Keratinocyte (primary cell): ENCODE results near the gene ZNF134. TPM values are rescaled to one million over a fixed set of nuclear protein-coding genes. Genes with fewer than 3 reads are reported as not detected.

Experiments used
- DNase-seq: peaks from one replicate; pipeline ENCODE4 v3.0.0-alpha.2; 2011; ENCODE audit warnings: low read depth, missing footprints, low spot score
- FAIRE-seq: peaks from 2 replicates; lab custom pipeline; 2011; peaks lifted over from hg19 to GRCh38; lab: Jason Lieb, UNC
- H2AFZ ChIP-seq: 2 replicates; pipeline ENCODE4 v1.6.0; 2012; ENCODE audit warnings: low read length, control low read depth, inconsistent platforms; ENCODE audit not compliant: control insufficient read depth
- H3K27ac ChIP-seq: 2 replicates; pipeline ENCODE4 v1.5.1; 2011; ENCODE audit warnings: low read length; ENCODE audit not compliant: control insufficient read depth, insufficient read depth
- H3K27me3 ChIP-seq: 3 replicates; pipeline ENCODE4 v1.6.0; 2011; ENCODE audit warnings: low read length; ENCODE audit not compliant: control insufficient read depth, insufficient read depth; ENCODE audit errors: extremely low read depth
- H3K36me3 ChIP-seq, 2 experiments: 2 replicates in 1 of 2; 3 replicates in 1 of 2; pipeline ENCODE4 v1.5.1; 2011; ENCODE audit warnings: low read length in 2 of 2, mild to moderate bottlenecking in 1 of 2; ENCODE audit not compliant: control insufficient read depth in 2 of 2, insufficient read depth in 2 of 2; ENCODE audit errors: extremely low read depth in 1 of 2
- H3K4me1 ChIP-seq: 3 replicates; pipeline ENCODE4 v1.5.1; 2011; ENCODE audit warnings: low read length; ENCODE audit not compliant: control insufficient read depth, insufficient read depth; ENCODE audit errors: extremely low read depth
- H3K4me2 ChIP-seq: 3 replicates; pipeline ENCODE4 v1.6.0; 2011; ENCODE audit warnings: low read depth, low read length; ENCODE audit not compliant: control insufficient read depth, insufficient read depth; ENCODE audit errors: extremely low read depth
- H3K4me3 ChIP-seq, 3 experiments: fragments of 200-600 bp in 1 of 3; sonication (generic) in 1 of 3; 2 replicates in 2 of 3; 3 replicates in 1 of 3; pipeline ENCODE4 v1.5.1; 2011 to 2016; ENCODE audit warnings: low read length in 3 of 3, mild to moderate bottlenecking in 3 of 3, control low read depth in 2 of 3, inconsistent platforms in 1 of 3, low read depth in 1 of 3, mixed read lengths in 1 of 3, mixed run types in 1 of 3, moderate library complexity in 1 of 3; ENCODE audit not compliant: control insufficient read depth in 2 of 3, insufficient read depth in 2 of 3; ENCODE audit errors: extremely low read depth in 1 of 3
- H3K79me2 ChIP-seq: 2 replicates; pipeline ENCODE4 v1.6.0; 2012; ENCODE audit warnings: low read length; ENCODE audit not compliant: control insufficient read depth, insufficient read depth
- H3K9ac ChIP-seq: 3 replicates; pipeline ENCODE4 v1.6.0; 2011; ENCODE audit warnings: low read length; ENCODE audit not compliant: control insufficient read depth, insufficient read depth; ENCODE audit errors: extremely low read depth
- H3K9me1 ChIP-seq: 3 replicates; pipeline ENCODE4 v1.6.0; 2011; ENCODE audit warnings: low read length; ENCODE audit not compliant: control insufficient read depth, insufficient read depth; ENCODE audit errors: extremely low read depth
- H3K9me3 ChIP-seq: 2 replicates; pipeline ENCODE4 v1.5.1; 2012; ENCODE audit warnings: low read depth, low read length; ENCODE audit not compliant: control insufficient read depth
- H4K20me1 ChIP-seq: 3 replicates; pipeline ENCODE4 v1.6.0; 2011; ENCODE audit warnings: low read length; ENCODE audit not compliant: control insufficient read depth, insufficient read depth; ENCODE audit errors: extremely low read depth
- EZH2 ChIP-seq: IDR thresholded peaks from one replicate; pipeline ENCODE4 v1.6.1; 2012; ENCODE audit warnings: inconsistent platforms, mild to moderate bottlenecking, low read length, moderate library complexity
- dilution Hi-C: fragments of 300-500 bp; cut with MboI; formaldehyde crosslinking; loops from one replicate; pipeline ENCODE4 v1.7.0; 2020; ENCODE audit warnings: low sequenced_read_pairs; ENCODE audit not compliant: extremely low pct_ligation_motif_present
- polyA plus RNA-seq, 5 experiments: library from polyadenylated mRNA; depleted of rRNA in 3 of 5; stranded (reverse) in 3 of 5; stranded (forward) in 1 of 5; unstranded in 1 of 5; fragments of >200 nt; gene quantifications; 1 replicate in 1 of 5; 2 replicates in 3 of 5; 3 replicates in 1 of 5; pipeline versions ENCODE4 v1.2.1 to v1.2.3, GENCODE V29; 2011 to 2012; ENCODE audit warnings: missing spikeins in 2 of 5, low read depth in 1 of 5, low replicate concordance in 1 of 5
- TF ChIP-seq, protein P1 (sequence below), 3 experiments: IDR thresholded peaks in 1 of 3; conservative IDR thresholded peaks in 1 of 3; optimal IDR thresholded peaks in 1 of 3; 2 replicates in 2 of 3; 3 replicates in 1 of 3; pipeline versions ENCODE3 to v1.5.1; 2011; ENCODE audit warnings: low read length in 3 of 3, mild to moderate bottlenecking in 3 of 3, moderate library complexity in 2 of 3, control low read depth in 1 of 3, inconsistent platforms in 1 of 3; ENCODE audit not compliant: insufficient read depth in 2 of 3; ENCODE audit errors: extremely low read depth in 1 of 3

ZNF134 gene
- polyA plus RNA-seq, 1 donor (not counting 4 experiments of a cell fraction or from before 2014, with no cell fraction given): 10.7 TPM

- FAIRE-seq (no peak), DNase-seq (no peak)
- Histone ChIP-seq H3K27me3 (no peaks in the 10 kb centered on the region), H3K27ac (no peak overlapping the region), H3K9me1 (no peaks in the 10 kb centered on the region), H4K20me1 (no peaks in the 10 kb centered on the region), H2AFZ (no peak overlapping the region), H3K9ac (no peak overlapping the region), H3K9me3 (no peaks in the 10 kb centered on the region), H3K4me1 (peaks cover 16% of the 10 kb centered on the region), H3K36me3 (no peaks in the 10 kb centered on the region), H3K79me2 (no peaks in the 10 kb centered on the region), H3K4me2 (no peak overlapping the region), H3K4me3 (no peak overlapping the region)
- TF ChIP-seq EZH2: no peak
- TF ChIP-seq, protein P1, sequence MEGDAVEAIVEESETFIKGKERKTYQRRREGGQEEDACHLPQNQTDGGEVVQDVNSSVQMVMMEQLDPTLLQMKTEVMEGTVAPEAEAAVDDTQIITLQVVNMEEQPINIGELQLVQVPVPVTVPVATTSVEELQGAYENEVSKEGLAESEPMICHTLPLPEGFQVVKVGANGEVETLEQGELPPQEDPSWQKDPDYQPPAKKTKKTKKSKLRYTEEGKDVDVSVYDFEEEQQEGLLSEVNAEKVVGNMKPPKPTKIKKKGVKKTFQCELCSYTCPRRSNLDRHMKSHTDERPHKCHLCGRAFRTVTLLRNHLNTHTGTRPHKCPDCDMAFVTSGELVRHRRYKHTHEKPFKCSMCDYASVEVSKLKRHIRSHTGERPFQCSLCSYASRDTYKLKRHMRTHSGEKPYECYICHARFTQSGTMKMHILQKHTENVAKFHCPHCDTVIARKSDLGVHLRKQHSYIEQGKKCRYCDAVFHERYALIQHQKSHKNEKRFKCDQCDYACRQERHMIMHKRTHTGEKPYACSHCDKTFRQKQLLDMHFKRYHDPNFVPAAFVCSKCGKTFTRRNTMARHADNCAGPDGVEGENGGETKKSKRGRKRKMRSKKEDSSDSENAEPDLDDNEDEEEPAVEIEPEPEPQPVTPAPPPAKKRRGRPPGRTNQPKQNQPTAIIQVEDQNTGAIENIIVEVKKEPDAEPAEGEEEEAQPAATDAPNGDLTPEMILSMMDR (optimal IDR thresholded peaks at IDR 0.05 in 1 of 3, IDR thresholded peaks at IDR 0.05 in 1 of 3, conservative IDR thresholded peaks at IDR 0.05 in 1 of 3; ENCODE audit: extremely low read depth in 1 of 3, insufficient read depth in 2 of 3, low read length in 3 of 3): no peak
- dilution Hi-C loops: no loop called here
Measured at GRCh38 chr19:57656346-57656745, 42.3 kb downstream of the ZNF134 start.

GRCh38 chr19:57664269-57665127 lies 50.5 kb downstream of the ZNF134 start:
- Histone ChIP-seq H3K4me3 (peak overlapping the region; percentile 45 to 67 (median 65)), H2AFZ (peak overlapping the region; percentile 71), H3K79me2 (no peaks in the 10 kb centered on the region), H3K9me1 (no peaks in the 10 kb centered on the region), H3K36me3 (no peaks in the 10 kb centered on the region), H3K4me2 (peak overlapping the region; percentile 83), H3K27me3 (no peaks in the 10 kb centered on the region), H3K27ac (no peak overlapping the region), H3K9me3 (no peaks in the 10 kb centered on the region), H3K9ac (peak overlapping the region; percentile 47), H3K4me1 (peaks cover 4% of the 10 kb centered on the region), H4K20me1 (no peaks in the 10 kb centered on the region)
- TF ChIP-seq EZH2: no peak
- TF ChIP-seq, protein P1 (optimal IDR thresholded peaks at IDR 0.05 in 1 of 3, IDR thresholded peaks at IDR 0.05 in 1 of 3, conservative IDR thresholded peaks at IDR 0.05 in 1 of 3; ENCODE audit: extremely low read depth in 1 of 3, insufficient read depth in 2 of 3, low read length in 3 of 3): no peak
- DNase-seq (no peak), FAIRE-seq (peak; percentile 13)
- dilution Hi-C loops: no loop called here
